ENCODE results near the gene TRIB2.

Gene TRIB2

GRCh38 chr2:12674644-12675328, 42.0 kb upstream of the TRIB2 start:
- Histone ChIP-seq H3K36me3 (ENCODE audit: control insufficient read depth in 1 of 2, insufficient read depth in 2 of 2, low read depth in 1 of 2, low read length in 2 of 2) (no peaks in the 10 kb centered on the region), H2AK5ac (ENCODE audit: low read length, severe bottlenecking) (no peak overlapping the region), H3K9me3 (ENCODE audit: control insufficient read depth, low read length) (peaks cover 2% of the 10 kb centered on the region), H3K9ac (ENCODE audit: low read length) (no peak overlapping the region), H2BK15ac (ENCODE audit: low read depth, poor library complexity, severe bottlenecking) (no peak overlapping the region), H2BK12ac (ENCODE audit: low read length in 2 of 2) (no peak overlapping the region), H3K4me2 (ENCODE audit: low read length, poor library complexity, severe bottlenecking) (no peak overlapping the region), H3K79me1 (replicated peaks; ENCODE audit: low read length, poor library complexity, severe bottlenecking) (no peaks in the 10 kb centered on the region), H3K14ac (ENCODE audit: low read length in 2 of 2) (peak overlapping the region in 1 of 2 experiments; percentile 78), H3K27ac (ENCODE audit: low read length, poor library complexity, severe bottlenecking) (no peak overlapping the region), H3K23ac (ENCODE audit: low read length in 2 of 2) (no peak overlapping the region), H2BK5ac (ENCODE audit: low read depth, low read length, poor library complexity, severe bottlenecking) (no peak overlapping the region), H3K4me3 (ENCODE audit: insufficient read depth in 1 of 2, low read depth in 1 of 2, low read length in 2 of 2) (no peak overlapping the region), H3K27me3 (ENCODE audit: control insufficient read depth in 1 of 2, insufficient read depth in 1 of 2, low read length in 2 of 2) (peaks cover 0 to 6% of the 10 kb centered on the region in 2 experiments), H2BK120ac (ENCODE audit: low read depth, low read length) (no peak overlapping the region), H3K4ac (ENCODE audit: low read depth in 1 of 2, low read length in 2 of 2) (peak overlapping the region in 1 of 2 experiments; percentile 42), H3K18ac (ENCODE audit: low read depth in 1 of 2, low read length in 2 of 2) (peak overlapping the region in 1 of 2 experiments; percentile 78), H3K4me1 (ENCODE audit: control insufficient read depth, insufficient read depth, low read depth, low read length) (no peaks in the 10 kb centered on the region), H2AFZ (ENCODE audit: low read depth, low read length) (no peak overlapping the region), H4K8ac (ENCODE audit: low read length) (peak overlapping the region; percentile 43), H4K91ac (ENCODE audit: low read length) (peak overlapping the region; percentile 58)
- 91% methylated on average over 4 of the region's 4 CpGs for WGBS
- DNase-seq = no peak

GRCh38 chr2:12675352-12675795, 41.4 kb upstream of the TRIB2 start:
- H2BK12ac ChIP-seq (ENCODE audit: low read length in 2 of 2) = peak overlapping the region; percentile 64 to 65
- no peak overlapping the region for H3K27ac ChIP-seq (ENCODE audit: low read length, poor library complexity, severe bottlenecking)
- DNase-seq = peak; percentile 59
- H2BK120ac ChIP-seq (ENCODE audit: low read depth, low read length) = no peak overlapping the region
- H4K8ac ChIP-seq (ENCODE audit: low read length) = peak overlapping the region; percentile 68
- no peaks in the 10 kb centered on the region for H3K79me1 ChIP-seq (replicated peaks; ENCODE audit: low read length, poor library complexity, severe bottlenecking)
- H2AK5ac ChIP-seq (ENCODE audit: low read length, severe bottlenecking) = no peak overlapping the region
- peak overlapping the region; percentile 53 to 59 for H3K4ac ChIP-seq (ENCODE audit: low read depth in 1 of 2, low read length in 2 of 2)
- no peak overlapping the region for H2AFZ ChIP-seq (ENCODE audit: low read depth, low read length)
- H3K4me3 ChIP-seq (ENCODE audit: insufficient read depth in 1 of 2, low read depth in 1 of 2, low read length in 2 of 2) = no peak overlapping the region
- H3K36me3 ChIP-seq (ENCODE audit: control insufficient read depth in 1 of 2, insufficient read depth in 2 of 2, low read depth in 1 of 2, low read length in 2 of 2) = no peaks in the 10 kb centered on the region
- H3K14ac ChIP-seq (ENCODE audit: low read length in 2 of 2) = peak overlapping the region in 1 of 2 experiments; percentile 78
- peaks cover 0 to 6% of the 10 kb centered on the region in 2 experiments for H3K27me3 ChIP-seq (ENCODE audit: control insufficient read depth in 1 of 2, insufficient read depth in 1 of 2, low read length in 2 of 2)
- peak overlapping the region; percentile 44 to 78 for H3K18ac ChIP-seq (ENCODE audit: low read depth in 1 of 2, low read length in 2 of 2)
- H3K4me1 ChIP-seq (ENCODE audit: control insufficient read depth, insufficient read depth, low read depth, low read length) = no peaks in the 10 kb centered on the region
- no peak overlapping the region for H3K23ac ChIP-seq (ENCODE audit: low read length in 2 of 2)
- H3K9ac ChIP-seq (ENCODE audit: low read length) = no peak overlapping the region
- peaks cover 4% of the 10 kb centered on the region for H3K9me3 ChIP-seq (ENCODE audit: control insufficient read depth, low read length)
- H2BK15ac ChIP-seq (ENCODE audit: low read depth, poor library complexity, severe bottlenecking) = peak overlapping the region; percentile 33
- peak overlapping the region; percentile 58 for H4K91ac ChIP-seq (ENCODE audit: low read length)
- H2BK5ac ChIP-seq (ENCODE audit: low read depth, low read length, poor library complexity, severe bottlenecking) = no peak overlapping the region
- 72% methylated on average over 7 of the region's 7 CpGs for WGBS
- no peak overlapping the region for H3K4me2 ChIP-seq (ENCODE audit: low read length, poor library complexity, severe bottlenecking)

- peak; percentile 18 for DNase-seq
- Histone ChIP-seq H3K79me1 (replicated peaks; ENCODE audit: low read length, poor library complexity, severe bottlenecking) (no peaks in the 10 kb centered on the region), H3K9me3 (ENCODE audit: control insufficient read depth, low read length) (peaks cover 4% of the 10 kb centered on the region), H3K4me2 (ENCODE audit: low read length, poor library complexity, severe bottlenecking) (no peak overlapping the region), H3K36me3 (ENCODE audit: control insufficient read depth in 1 of 2, insufficient read depth in 2 of 2, low read depth in 1 of 2, low read length in 2 of 2) (no peaks in the 10 kb centered on the region), H3K14ac (ENCODE audit: low read length in 2 of 2) (no peak overlapping the region), H2BK5ac (ENCODE audit: low read depth, low read length, poor library complexity, severe bottlenecking) (no peak overlapping the region), H3K4ac (ENCODE audit: low read depth in 1 of 2, low read length in 2 of 2) (peak overlapping the region; percentile 53 to 59), H4K8ac (ENCODE audit: low read length) (peak overlapping the region; percentile 68), H3K9ac (ENCODE audit: low read length) (no peak overlapping the region), H3K27ac (ENCODE audit: low read length, poor library complexity, severe bottlenecking) (no peak overlapping the region), H2AFZ (ENCODE audit: low read depth, low read length) (no peak overlapping the region), H2BK12ac (ENCODE audit: low read length in 2 of 2) (peak overlapping the region; percentile 64 to 65), H2BK15ac (ENCODE audit: low read depth, poor library complexity, severe bottlenecking) (peak overlapping the region; percentile 33), H3K23ac (ENCODE audit: low read length in 2 of 2) (no peak overlapping the region), H2BK120ac (ENCODE audit: low read depth, low read length) (no peak overlapping the region), H3K4me3 (ENCODE audit: insufficient read depth in 1 of 2, low read depth in 1 of 2, low read length in 2 of 2) (no peak overlapping the region), H3K27me3 (ENCODE audit: control insufficient read depth in 1 of 2, insufficient read depth in 1 of 2, low read length in 2 of 2) (peaks cover 0 to 6% of the 10 kb centered on the region in 2 experiments), H2AK5ac (ENCODE audit: low read length, severe bottlenecking) (no peak overlapping the region), H4K91ac (ENCODE audit: low read length) (no peak overlapping the region), H3K4me1 (ENCODE audit: control insufficient read depth, insufficient read depth, low read depth, low read length) (no peaks in the 10 kb centered on the region), H3K18ac (ENCODE audit: low read depth in 1 of 2, low read length in 2 of 2) (peak overlapping the region; percentile 44 to 63)
- WGBS = 85% methylated on average over 5 of the region's 5 CpGs
Observed at GRCh38 chr2:12675801-12676200, 40.9 kb upstream of the TRIB2 start.

GRCh38 chr2:12676771-12677170, 40.0 kb upstream of the TRIB2 start:
- H3K18ac ChIP-seq (ENCODE audit: low read depth in 1 of 2, low read length in 2 of 2) = no peak overlapping the region
- no peak overlapping the region for H2BK12ac ChIP-seq (ENCODE audit: low read length in 2 of 2)
- H4K8ac ChIP-seq (ENCODE audit: low read length) = no peak overlapping the region
- H3K4ac ChIP-seq (ENCODE audit: low read depth in 1 of 2, low read length in 2 of 2) = no peak overlapping the region
- H3K36me3 ChIP-seq (ENCODE audit: control insufficient read depth in 1 of 2, insufficient read depth in 2 of 2, low read depth in 1 of 2, low read length in 2 of 2) = no peaks in the 10 kb centered on the region
- H2BK5ac ChIP-seq (ENCODE audit: low read depth, low read length, poor library complexity, severe bottlenecking) = no peak overlapping the region
- no peak overlapping the region for H2AK5ac ChIP-seq (ENCODE audit: low read length, severe bottlenecking)
- no peak overlapping the region for H2AFZ ChIP-seq (ENCODE audit: low read depth, low read length)
- no peak for DNase-seq
- H3K14ac ChIP-seq (ENCODE audit: low read length in 2 of 2) = no peak overlapping the region
- H3K79me1 ChIP-seq (replicated peaks; ENCODE audit: low read length, poor library complexity, severe bottlenecking) = no peaks in the 10 kb centered on the region
- no peak overlapping the region for H3K27ac ChIP-seq (ENCODE audit: low read length, poor library complexity, severe bottlenecking)
- no peak overlapping the region for H3K4me3 ChIP-seq (ENCODE audit: insufficient read depth in 1 of 2, low read depth in 1 of 2, low read length in 2 of 2)
- H4K91ac ChIP-seq (ENCODE audit: low read length) = no peak overlapping the region
- no peak overlapping the region for H3K23ac ChIP-seq (ENCODE audit: low read length in 2 of 2)
- H3K9me3 ChIP-seq (ENCODE audit: control insufficient read depth, low read length) = peaks cover 4% of the 10 kb centered on the region
- peaks cover 0 to 7% of the 10 kb centered on the region in 2 experiments for H3K27me3 ChIP-seq (ENCODE audit: control insufficient read depth in 1 of 2, insufficient read depth in 1 of 2, low read length in 2 of 2)
- no peak overlapping the region for H2BK15ac ChIP-seq (ENCODE audit: low read depth, poor library complexity, severe bottlenecking)
- no peak overlapping the region for H2BK120ac ChIP-seq (ENCODE audit: low read depth, low read length)
- WGBS = 91% methylated on average over 4 of the region's 4 CpGs
- H3K4me2 ChIP-seq (ENCODE audit: low read length, poor library complexity, severe bottlenecking) = no peak overlapping the region
- no peaks in the 10 kb centered on the region for H3K4me1 ChIP-seq (ENCODE audit: control insufficient read depth, insufficient read depth, low read depth, low read length)
- H3K9ac ChIP-seq (ENCODE audit: low read length) = no peak overlapping the region
